Prostate gland (tissue), 2 donors: ENCODE measurements around the gene TNFAIP2. TPM values are rescaled to one million over a fixed set of nuclear protein-coding genes. Genes with fewer than 3 reads are reported as not detected.
A peak's percentile ranks its signal among the peaks of the same experiment; 100 is the strongest.

ENCODE experiments used
- DNase-seq: peaks from one replicate; pipeline ENCODE4 v3.0.0-alpha.2; 2019; ENCODE audit warnings: low spot score
- H3K27ac ChIP-seq, 2 donors: fragments of 200-600 bp; sonication (generic); 2 replicates each; pipeline ENCODE4 v1.5.1; 2017 to 2019
- H3K27me3 ChIP-seq: fragments of 200-600 bp; sonication (generic); replicated peaks from 2 replicates; pipeline ENCODE4 v1.5.1; 2019; ENCODE audit not compliant: insufficient read depth
- H3K36me3 ChIP-seq, 2 donors: fragments of 200-600 bp; sonication (generic); 1 replicate in 1 of 2; 2 replicates in 1 of 2; pipeline versions ENCODE4 v1.5.1 to v1.8.1; 2017 to 2019
- H3K4me1 ChIP-seq: fragments of 200-600 bp; sonication (generic); replicated peaks from 2 replicates; pipeline ENCODE4 v1.5.1; 2019
- H3K4me3 ChIP-seq, 2 donors: fragments of 200-600 bp; sonication (generic); 2 replicates each; pipeline ENCODE4 v1.5.1; 2017 to 2019
- H3K9me3 ChIP-seq: fragments of 200-600 bp; sonication (generic); 2 replicates; pipeline ENCODE4 v1.5.1; 2017
- POLR2A ChIP-seq: fragments of 450-650 bp; IDR thresholded peaks from one replicate; pipeline ENCODE4 v1.6.1; 2016; ENCODE audit warnings: antibody characterized with exemption, mild to moderate bottlenecking
- POLR2AphosphoS5 ChIP-seq: sonication (generic); formaldehyde crosslinking; IDR thresholded peaks from one replicate; pipeline ENCODE4 v1.6.1; 2017; ENCODE audit warnings: antibody characterized with exemption
- WGBS: methylation state at CpG from one replicate; pipeline ENCODE4 v1.1.5; 2018; 5-methylcytosine and 5-hydroxymethylcytosine counted together
- intact Hi-C: fragments of 100-400 bp; cut with DNase I; formaldehyde crosslinking; loops from one replicate; pipeline ENCODE4 v1.14.2; 2022
- total RNA-seq, 2 donors: library from RNA; depleted of rRNA; stranded (reverse); fragments of >200 nt; gene quantifications; one replicate each; pipeline ENCODE4 v1.1.0, GENCODE V29; 2016
- TF ChIP-seq, protein P1 (sequence below), 4 experiments: fragments of 200-600 bp in 2 of 4; fragments of 450-650 bp in 2 of 4; sonication (generic) in 2 of 4; IDR thresholded peaks; 1 replicate in 3 of 4; 2 replicates in 1 of 4; pipeline ENCODE4 v1.5.1; 2016 to 2019; ENCODE audit warnings: antibody characterized with exemption in 4 of 4, mild to moderate bottlenecking in 2 of 4, moderate library complexity in 2 of 4

Gene TNFAIP2
- total RNA-seq, 2 donors from 2014 or later = 36.5 to 46.4 TPM

DNA sequence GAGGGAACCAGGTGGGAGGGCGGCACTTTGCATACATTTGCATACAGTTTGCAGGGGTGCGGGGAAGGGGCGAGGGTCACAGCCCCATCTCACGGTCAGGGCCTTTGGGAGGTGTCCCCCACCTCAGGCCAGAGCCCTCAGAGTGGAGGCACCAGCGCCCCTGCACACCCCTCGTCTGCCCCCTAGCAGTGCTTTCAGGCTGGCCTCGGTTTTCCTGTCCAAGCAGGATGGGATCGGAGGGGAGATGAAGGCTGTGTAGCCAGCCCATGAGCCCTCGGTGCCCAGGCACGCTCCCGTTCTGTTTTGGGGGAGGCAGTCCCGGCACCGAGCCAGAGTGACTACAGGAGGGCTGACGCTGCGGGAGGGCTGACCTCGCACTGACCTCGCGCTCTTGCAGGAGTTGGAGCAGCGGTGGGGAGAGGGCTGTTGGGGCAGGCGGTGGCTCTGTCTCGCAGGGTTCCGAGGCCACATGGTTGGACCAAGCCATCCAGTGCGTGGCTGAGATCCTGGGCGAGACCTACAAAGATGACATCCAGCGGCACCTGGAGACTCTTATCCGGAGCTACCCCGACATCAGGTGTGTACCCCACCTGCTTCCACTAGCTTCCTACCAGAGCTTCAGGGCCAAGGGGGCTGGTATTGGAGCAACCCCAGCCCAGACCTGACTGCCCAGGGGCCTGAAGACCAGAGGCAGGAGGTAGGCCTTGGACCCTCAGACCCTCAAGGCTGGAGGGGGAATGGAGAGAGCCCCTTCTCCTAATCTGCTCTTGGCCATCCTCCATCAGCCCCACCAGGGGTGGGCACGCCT, 15.1 kb upstream of the TNFAIP2 start:
- TF ChIP-seq POLR2A = no peak
- TF ChIP-seq POLR2AphosphoS5 = no peak
- TF ChIP-seq, protein P1, sequence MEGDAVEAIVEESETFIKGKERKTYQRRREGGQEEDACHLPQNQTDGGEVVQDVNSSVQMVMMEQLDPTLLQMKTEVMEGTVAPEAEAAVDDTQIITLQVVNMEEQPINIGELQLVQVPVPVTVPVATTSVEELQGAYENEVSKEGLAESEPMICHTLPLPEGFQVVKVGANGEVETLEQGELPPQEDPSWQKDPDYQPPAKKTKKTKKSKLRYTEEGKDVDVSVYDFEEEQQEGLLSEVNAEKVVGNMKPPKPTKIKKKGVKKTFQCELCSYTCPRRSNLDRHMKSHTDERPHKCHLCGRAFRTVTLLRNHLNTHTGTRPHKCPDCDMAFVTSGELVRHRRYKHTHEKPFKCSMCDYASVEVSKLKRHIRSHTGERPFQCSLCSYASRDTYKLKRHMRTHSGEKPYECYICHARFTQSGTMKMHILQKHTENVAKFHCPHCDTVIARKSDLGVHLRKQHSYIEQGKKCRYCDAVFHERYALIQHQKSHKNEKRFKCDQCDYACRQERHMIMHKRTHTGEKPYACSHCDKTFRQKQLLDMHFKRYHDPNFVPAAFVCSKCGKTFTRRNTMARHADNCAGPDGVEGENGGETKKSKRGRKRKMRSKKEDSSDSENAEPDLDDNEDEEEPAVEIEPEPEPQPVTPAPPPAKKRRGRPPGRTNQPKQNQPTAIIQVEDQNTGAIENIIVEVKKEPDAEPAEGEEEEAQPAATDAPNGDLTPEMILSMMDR (IDR thresholded peaks at IDR 0.05) = no peak
- Histone ChIP-seq H3K4me1 (peaks cover 4% of the 10 kb centered on the region), H3K27me3 (peaks cover 6% of the 10 kb centered on the region), H3K36me3 (no peaks in the 10 kb centered on the region), H3K4me3 (no peak overlapping the region), H3K9me3 (no peaks in the 10 kb centered on the region), H3K27ac (no peak overlapping the region)
- DNase-seq = no peak
- intact Hi-C loops = loop anchor here (5.0 kb wide), 2 partner anchors 79 to 184 kb away; no protein-coding TSS in a partner anchor
- WGBS = 85% methylated on average over 28 of the region's 28 CpGs

DNA sequence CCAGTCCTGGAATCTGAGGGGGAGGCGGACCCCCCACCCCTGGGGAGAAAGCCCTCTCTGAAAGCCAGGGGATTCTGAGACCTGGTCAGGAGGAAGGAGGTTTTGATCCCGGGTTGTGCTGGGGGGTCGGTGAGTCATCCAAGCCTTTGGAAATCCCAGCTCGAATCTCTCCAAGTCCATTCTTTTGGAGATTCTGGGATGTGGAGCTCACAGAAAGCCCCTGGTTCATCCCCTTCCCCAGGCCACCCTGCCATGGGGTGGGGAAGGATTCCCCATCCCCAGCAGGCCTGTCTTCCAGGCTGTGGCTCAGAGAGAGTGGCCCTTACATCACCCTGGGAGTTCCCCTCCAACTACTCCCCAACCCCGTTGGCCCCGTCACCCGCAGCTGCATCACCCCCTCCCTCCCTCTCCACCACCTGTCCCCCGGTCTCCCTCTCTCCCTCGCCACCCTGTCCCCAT, 14.5 kb upstream of the TNFAIP2 start:
- 39% methylated on average over 8 of the region's 9 CpGs for WGBS
- Histone ChIP-seq H3K36me3 (no peaks in the 10 kb centered on the region), H3K4me3 (no peak overlapping the region), H3K4me1 (peaks cover 4% of the 10 kb centered on the region), H3K9me3 (no peaks in the 10 kb centered on the region), H3K27ac (no peak overlapping the region), H3K27me3 (peaks cover 6% of the 10 kb centered on the region)
- no peak for DNase-seq
- intact Hi-C loops = loop anchor here (5.0 kb wide), 2 partner anchors 79 to 184 kb away; no protein-coding TSS in a partner anchor
- TF ChIP-seq POLR2AphosphoS5 = no peak

DNA sequence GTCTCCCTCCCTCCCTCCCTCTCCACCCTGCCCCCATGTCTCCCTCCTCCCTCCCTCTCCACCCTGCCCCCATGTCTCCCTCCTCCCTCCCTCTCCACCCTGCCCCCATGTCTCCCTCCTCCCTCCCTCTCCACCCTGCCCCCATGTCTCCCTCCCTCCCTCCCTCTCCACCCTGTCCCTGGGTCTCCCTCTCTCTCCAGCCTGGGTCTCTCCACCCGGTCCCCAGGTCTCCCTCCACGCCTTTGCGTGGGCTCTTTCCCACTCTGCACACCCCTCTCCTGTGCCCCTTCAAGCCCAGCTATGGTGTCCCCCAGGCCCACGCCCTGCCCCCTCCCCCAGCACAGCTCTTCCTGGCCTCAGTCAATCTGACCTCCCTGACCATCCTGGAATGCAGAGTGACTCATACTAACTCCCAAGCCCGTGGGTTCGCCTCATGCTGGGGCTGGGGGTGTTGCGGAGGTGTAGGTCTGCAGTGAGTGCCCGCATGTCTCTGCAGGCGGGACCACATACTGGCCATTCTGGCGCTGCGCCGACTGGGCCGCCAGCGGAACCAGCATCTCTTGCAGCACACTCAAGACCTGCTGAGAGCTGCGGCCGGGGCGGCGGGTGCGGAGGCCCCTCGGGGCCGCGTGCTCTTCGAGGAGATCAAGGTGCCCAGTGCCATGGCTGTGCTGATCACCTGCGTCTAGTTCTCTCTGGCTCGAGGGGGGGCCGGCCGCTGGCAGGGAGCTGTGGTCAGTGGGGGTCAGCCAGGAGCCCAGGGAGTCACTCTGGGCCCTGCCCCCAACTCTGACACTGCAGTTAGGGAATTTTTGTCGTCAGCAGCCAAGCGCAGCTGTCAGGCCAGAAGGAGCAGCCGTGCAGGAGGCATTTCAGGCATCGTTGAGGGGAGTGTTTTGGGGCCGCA, 13.5 kb upstream of the TNFAIP2 start:
- peaks cover 1% of the 10 kb centered on the region for H3K4me1 ChIP-seq

DNA sequence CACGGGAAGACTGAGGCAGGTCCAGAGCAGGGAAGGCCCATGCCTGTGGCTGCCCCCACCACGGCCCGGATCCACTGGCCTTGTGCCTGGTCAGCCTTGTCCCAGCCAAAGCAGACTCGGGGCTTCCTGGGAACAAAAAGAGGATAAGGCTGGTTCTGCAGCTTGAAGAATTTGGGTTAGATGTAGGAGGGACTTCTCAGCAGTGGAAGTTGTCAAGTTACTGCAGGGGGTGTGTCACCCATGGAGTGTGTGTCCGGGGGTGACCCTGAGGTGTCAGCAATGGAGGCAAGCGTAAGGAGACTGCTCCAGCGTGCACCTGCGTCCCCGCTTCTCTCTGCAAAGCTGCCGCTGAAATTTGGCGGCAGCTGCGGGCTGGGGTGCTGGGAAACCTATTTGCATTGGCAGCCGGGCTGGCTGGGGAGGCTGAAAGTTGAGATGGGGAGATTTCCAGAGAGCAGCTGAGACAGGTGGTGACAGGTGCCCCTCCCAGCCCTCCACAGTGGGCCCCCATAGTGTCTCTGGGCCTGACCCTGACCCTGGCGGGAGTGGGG, 12.5 kb upstream of the TNFAIP2 start:
- intact Hi-C loops = no loop called here

More for the DNA sequence above, 13.5 kb upstream of the TNFAIP2 start:
- intact Hi-C loops = loop anchor here (5.0 kb wide), 2 partner anchors 78 to 183 kb away; no protein-coding TSS in a partner anchor
- TF ChIP-seq POLR2AphosphoS5 (no peak), POLR2A (no peak)
- TF ChIP-seq, protein P1 (IDR thresholded peaks at IDR 0.05) = no peak
- no peaks in the 10 kb centered on the region for H3K9me3 ChIP-seq
- H3K27ac ChIP-seq = no peak overlapping the region
- DNase-seq = no peak
- WGBS = 61% methylated on average over 32 of the region's 32 CpGs
- no peaks in the 10 kb centered on the region for H3K36me3 ChIP-seq
- H3K4me3 ChIP-seq = no peak overlapping the region
- H3K27me3 ChIP-seq = no peaks in the 10 kb centered on the region

More for the DNA sequence above, 12.5 kb upstream of the TNFAIP2 start:
- no peak overlapping the region for H3K27ac ChIP-seq
- no peaks in the 10 kb centered on the region for H3K36me3 ChIP-seq
- no peak for TF ChIP-seq POLR2AphosphoS5
- TF ChIP-seq, protein P1 (IDR thresholded peaks at IDR 0.05) = no peak
- TF ChIP-seq POLR2A = no peak
- peak; percentile 38 for DNase-seq
- no peak overlapping the region for H3K4me3 ChIP-seq
- 34% methylated on average over 14 of the region's 14 CpGs for WGBS
- H3K27me3 ChIP-seq = no peaks in the 10 kb centered on the region
- H3K4me1 ChIP-seq = no peaks in the 10 kb centered on the region
- no peaks in the 10 kb centered on the region for H3K9me3 ChIP-seq
